Measurements from ENCODE around the gene IPO9.

The IPO9 gene

GRCh38 chr1:201818971-201819750 is 9.8 kb upstream of the IPO9 start:
- no peak overlapping the region for H3K4me3 ChIP-seq (ENCODE audit: low read depth, low read length)
- DNase-seq (ENCODE audit: low read depth), result no peak
- TF ChIP-seq CTCF (IDR thresholded peaks at IDR 0.05; ENCODE audit: insufficient read depth, low read depth, low read length, missing control alignments), result no peak

GRCh38 chr1:201820413-201820812 is 8.5 kb upstream of the IPO9 start:
- no peak overlapping the region for H3K4me3 ChIP-seq (ENCODE audit: low read depth, low read length)
- no peak for TF ChIP-seq CTCF (IDR thresholded peaks at IDR 0.05; ENCODE audit: insufficient read depth, low read depth, low read length, missing control alignments)
- DNase-seq (ENCODE audit: low read depth), result no peak

GRCh38 chr1:201825245-201825644 is 3.7 kb upstream of the IPO9 start:
- no peak for DNase-seq (ENCODE audit: low read depth)
- TF ChIP-seq CTCF (IDR thresholded peaks at IDR 0.05; ENCODE audit: insufficient read depth, low read depth, low read length, missing control alignments), result no peak
- H3K4me3 ChIP-seq (ENCODE audit: low read depth, low read length), result no peak overlapping the region

- no peak for TF ChIP-seq CTCF (IDR thresholded peaks at IDR 0.05; ENCODE audit: insufficient read depth, low read depth, low read length, missing control alignments)
- DNase-seq (ENCODE audit: low read depth), result no peak
- H3K4me3 ChIP-seq (ENCODE audit: low read depth, low read length), result no peak overlapping the region
Observed at GRCh38 chr1:201826830-201827229, 2.1 kb upstream of the IPO9 start.

GRCh38 chr1:201827321-201828216 is 1.4 kb upstream of the IPO9 start:
- no peak overlapping the region for H3K4me3 ChIP-seq (ENCODE audit: low read depth, low read length)
- DNase-seq (ENCODE audit: low read depth), result no peak
- no peak for TF ChIP-seq CTCF (IDR thresholded peaks at IDR 0.05; ENCODE audit: insufficient read depth, low read depth, low read length, missing control alignments)

GRCh38 chr1:201828217-201828819 is 639 bp upstream of the IPO9 start:
- peak overlapping the region; percentile 39 for H3K4me3 ChIP-seq (ENCODE audit: low read depth, low read length)
- TF ChIP-seq CTCF (IDR thresholded peaks at IDR 0.05; ENCODE audit: insufficient read depth, low read depth, low read length, missing control alignments), result no peak
- DNase-seq (ENCODE audit: low read depth), result no peak
